ENCODE results near the gene STRADB. TPM values are rescaled to one million over a fixed set of nuclear protein-coding genes. Genes with fewer than 3 reads are reported as not detected.
"Not testable (repeated sequence)": the region's sequence is repeated elsewhere in the genome, so short reads cannot be mapped to it uniquely, and the experiment has no call there.

STRADB gene
- total and polyA plus RNA-seq, 2 of the 4 experiments (the other 2 are of a cell fraction) = 14.9 to 31.5 TPM

DNA sequence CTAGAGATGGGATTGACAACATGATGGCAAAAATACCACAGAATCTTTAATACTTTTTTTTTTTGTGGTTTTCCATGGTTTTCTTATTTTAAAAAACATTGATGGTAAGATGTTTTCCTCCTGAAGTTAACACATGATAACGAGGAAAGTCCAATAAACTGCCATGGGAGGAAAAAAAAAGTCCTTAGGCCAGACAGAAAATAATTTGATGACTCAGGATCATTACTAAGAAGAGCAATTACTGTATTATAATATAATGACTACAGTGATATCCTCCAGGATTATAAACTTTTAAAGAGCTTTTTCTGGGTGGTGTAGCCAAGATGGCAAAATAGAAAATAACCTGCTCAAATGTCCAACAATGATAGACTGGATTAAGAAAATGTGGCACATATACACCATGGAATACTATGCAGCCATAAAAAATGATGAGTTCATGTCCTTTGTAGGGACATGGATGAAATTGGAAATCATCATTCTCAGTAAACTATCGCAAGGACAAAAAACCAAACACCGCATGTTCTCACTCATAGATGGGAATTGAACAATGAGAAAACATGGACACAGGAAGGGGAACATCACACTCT is 12.1 kb upstream of the STRADB start:
- H3K4ac ChIP-seq (ENCODE audit: low read depth, low read length); H3K9me1 ChIP-seq (ENCODE audit: insufficient read depth, low read length); H3K23ac ChIP-seq (ENCODE audit: low read depth, low read length); POLR2A ChIA-PET (ENCODE audit: unreplicated experiment); H3K14ac ChIP-seq (replicated peaks; ENCODE audit: low read depth, low read length); H4K91ac ChIP-seq (ENCODE audit: insufficient read depth, low read depth, low read length); H2AFZ ChIP-seq (replicated peaks; ENCODE audit: low read length, poor library complexity); H3K9me3 ChIP-seq (ENCODE audit: control insufficient read depth, insufficient read depth, low read length); H3K18ac ChIP-seq (ENCODE audit: low read depth, low read length); H2BK15ac ChIP-seq (ENCODE audit: low read depth, low read length); H3K4me1 ChIP-seq (ENCODE audit: control insufficient read depth, insufficient read depth, low read length); H2BK5ac ChIP-seq (ENCODE audit: low read depth, low read length, poor library complexity, severe bottlenecking); H2BK20ac ChIP-seq (ENCODE audit: low read depth, low read length); H2AK9ac ChIP-seq (replicated peaks; ENCODE audit: low read depth, low read length, poor library complexity); in situ Hi-C loops (cut with MboI; ENCODE audit: low sequenced_read_pairs); H3K9ac ChIP-seq (ENCODE audit: low read depth, low read length); H3K27ac ChIP-seq (ENCODE audit: insufficient read depth, low read length); H3K27me3 ChIP-seq (ENCODE audit: control insufficient read depth, insufficient read depth, low read length); H3K4me2 ChIP-seq (ENCODE audit: low read depth, low read length); H4K5ac ChIP-seq (ENCODE audit: low read depth, low read length); H2AK5ac ChIP-seq (ENCODE audit: low read depth, low read length); ATAC-seq (ENCODE audit: low read depth); H4K20me1 ChIP-seq (ENCODE audit: insufficient read depth, low read length); H4K8ac ChIP-seq (ENCODE audit: low read depth in 2 of 2, low read length in 2 of 2); CTCF ChIA-PET; H2BK120ac ChIP-seq (ENCODE audit: low read depth, low read length); BruUV-seq (replicated peaks); H3K56ac ChIP-seq (ENCODE audit: extremely low read depth, insufficient read depth, low read length); dilution Hi-C loops (cut with HindIII; ENCODE audit: low sequenced_read_pairs, unreplicated experiment); intact Hi-C loops (cut with micrococcal nuclease); H3K36me3 ChIP-seq (ENCODE audit: control insufficient read depth, insufficient read depth, low read length); DNase-seq; H3K4me3 ChIP-seq (ENCODE audit: insufficient read depth, low read depth, low read length): not testable (repeated sequence)
- 0 out of 2 replicates have a peak, but pooled peaks have one; percentile 28 for TF ChIP-seq MAFK (IDR thresholded peaks at IDR 0.05; ENCODE audit: low read depth, low read length)
- WGBS, 2 experiments (ENCODE audit: extremely low coverage in 2 of 2, insufficient read length in 1 of 2) = no CpG with 5 or more reads among the region's 3 CpGs
- peaks cover 30 to 46% of the 10 kb centered on the region in 2 experiments for H3K79me1 ChIP-seq (ENCODE audit: low read depth in 1 of 2, low read length in 2 of 2)
